GM12878 (cell line): ENCODE data around the gene DCBLD1.

Source experiments
- CHD2 ChIP-seq: IDR thresholded peaks from 2 replicates; pipeline ENCODE4 v1.6.1; 2011; ENCODE audit warnings: low read depth, low read length, improper control_type of control experiment, borderline replicate concordance
- CTCF ChIP-seq, 3 experiments: IDR thresholded peaks in 2 of 3; conservative IDR thresholded peaks in 1 of 3; 2 replicates each; pipeline ENCODE4 v1.5.1; 2011; ENCODE audit warnings: low read depth in 3 of 3, low read length in 3 of 3, mild to moderate bottlenecking in 3 of 3, control low read depth in 2 of 3, moderate library complexity in 2 of 3, inconsistent platforms in 1 of 3, mixed read lengths in 1 of 3; ENCODE audit not compliant: control insufficient read depth in 2 of 3, insufficient read depth in 1 of 3; ENCODE audit errors: extremely low read depth in 1 of 3
- EZH2 ChIP-seq: IDR thresholded peaks from 2 replicates; pipeline ENCODE4 v1.6.1; 2012; ENCODE audit warnings: low read depth, mild to moderate bottlenecking, control low read depth, inconsistent platforms, low read length, borderline replicate concordance; ENCODE audit not compliant: control insufficient read depth
- HDAC2 ChIP-seq: fragments of 200-600 bp; sonication (generic); IDR thresholded peaks from 2 replicates; pipeline ENCODE4 v1.6.1; 2017
- POLR2A ChIP-seq: IDR thresholded peaks from 2 replicates; pipeline ENCODE4 v1.6.1; 2011; ENCODE audit warnings: low read depth, mild to moderate bottlenecking, low read length
- SIN3A ChIP-seq: IDR thresholded peaks from 2 replicates; pipeline ENCODE4 v1.6.1; 2012; ENCODE audit warnings: low read depth, low read length, improper control_type of control experiment
- TF ChIP-seq, protein P1 (sequence below): IDR thresholded peaks from 2 replicates; pipeline ENCODE4 v1.6.1; 2011; ENCODE audit warnings: low read depth, low read length, improper control_type of control experiment, borderline replicate concordance

- TF ChIP-seq SIN3A = no peak
- TF ChIP-seq, protein P1, sequence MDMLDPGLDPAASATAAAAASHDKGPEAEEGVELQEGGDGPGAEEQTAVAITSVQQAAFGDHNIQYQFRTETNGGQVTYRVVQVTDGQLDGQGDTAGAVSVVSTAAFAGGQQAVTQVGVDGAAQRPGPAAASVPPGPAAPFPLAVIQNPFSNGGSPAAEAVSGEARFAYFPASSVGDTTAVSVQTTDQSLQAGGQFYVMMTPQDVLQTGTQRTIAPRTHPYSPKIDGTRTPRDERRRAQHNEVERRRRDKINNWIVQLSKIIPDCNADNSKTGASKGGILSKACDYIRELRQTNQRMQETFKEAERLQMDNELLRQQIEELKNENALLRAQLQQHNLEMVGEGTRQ = no peak
- TF ChIP-seq EZH2 = no peak
- TF ChIP-seq POLR2A = no peak
- TF ChIP-seq HDAC2 = no peak
- no peak for TF ChIP-seq CHD2
- TF ChIP-seq CTCF (IDR thresholded peaks at IDR 0.05 in 2 of 3, conservative IDR thresholded peaks at IDR 0.05 in 1 of 3; ENCODE audit: control insufficient read depth in 2 of 3, extremely low read depth in 1 of 3, insufficient read depth in 1 of 3, low read depth in 3 of 3, low read length in 3 of 3) = no peak
These were observed 38.3 kb downstream of the DCBLD1 start for GRCh38 chr6:117520603-117521395.
